Measurements from ENCODE around the gene CREBL2.

GRCh38 chr12:12572659-12573058 lies 39.0 kb upstream of the CREBL2 start:
- TF ChIP-seq MAX (IDR thresholded peaks at IDR 0.05) (no peak), ZNF17 (CRISPR knock-in tag; IDR thresholded peaks at IDR 0.05) (no peak), RAD51 (IDR thresholded peaks at IDR 0.05; ENCODE audit: borderline replicate concordance) (no peak), BRF2 (CRISPR knock-in tag; IDR thresholded peaks at IDR 0.05) (no peak), HDAC6 (IDR thresholded peaks at IDR 0.05; ENCODE audit: low read depth, low read length) (no peak), MXI1 (IDR thresholded peaks at IDR 0.05; ENCODE audit: borderline replicate concordance, low read depth, low read length) (no peak), MZF1 (CRISPR knock-in tag; IDR thresholded peaks at IDR 0.05; ENCODE audit: borderline replicate concordance) (no peak), RXRA (CRISPR knock-in tag; IDR thresholded peaks at IDR 0.05) (no peak), POLR2AphosphoS5 (IDR thresholded peaks at IDR 0.05; ENCODE audit: low read depth, low read length) (no peak), NFIB (CRISPR knock-in tag; IDR thresholded peaks at IDR 0.05; ENCODE audit: borderline replicate concordance) (no peak), TRIM24 (CRISPR knock-in tag; IDR thresholded peaks at IDR 0.05) (no peak), ZNF660 (CRISPR knock-in tag; IDR thresholded peaks at IDR 0.05; ENCODE audit: borderline replicate concordance, low read depth) (no peak), ZNF274 (CRISPR knock-in tag; IDR thresholded peaks at IDR 0.05) (no peak), CTCF (CRISPR knock-in tag; IDR thresholded peaks at IDR 0.05) (no peak)

All from HepG2 (cell line).